SK-N-SH (cell line): ENCODE data around the gene SSTR1.

ENCODE experiments used
- CHD2 ChIP-seq: fragments of 150-350 bp; IDR thresholded peaks from 2 replicates; pipeline ENCODE4 v1.6.1; 2018; ENCODE audit warnings: low read length; ENCODE audit not compliant: partially characterized antibody
- CTCF ChIP-seq: fragments of 200-600 bp; sonication (generic); IDR thresholded peaks from 2 replicates; pipeline ENCODE4 v1.6.1; 2017; ENCODE audit warnings: antibody characterized with exemption, mild to moderate bottlenecking, moderate library complexity
- EP300 ChIP-seq, 2 experiments: IDR thresholded peaks; 2 replicates each; pipeline versions ENCODE4 v1.4.0 to v1.6.1; 2012; ENCODE audit warnings: borderline replicate concordance in 1 of 2, low read depth in 1 of 2, low read length in 1 of 2
- EZH2phosphoT487 ChIP-seq: fragments of 200-600 bp; sonication (generic); IDR thresholded peaks from 2 replicates; pipeline ENCODE4 v1.6.1; 2017; ENCODE audit warnings: low read depth, mixed run types, mild to moderate bottlenecking, antibody characterized with exemption, moderate library complexity, borderline replicate concordance
- FOXM1 ChIP-seq: IDR thresholded peaks from 2 replicates; pipeline ENCODE4 v1.4.0; 2012; ENCODE audit warnings: low read depth, mild to moderate bottlenecking
- MEF2A ChIP-seq: IDR thresholded peaks from 2 replicates; pipeline ENCODE4 v1.4.0; 2012; ENCODE audit warnings: low read depth, borderline replicate concordance
- NRF1 ChIP-seq: IDR thresholded peaks from 2 replicates; pipeline ENCODE4 v1.6.1; 2012; ENCODE audit warnings: low read depth, mild to moderate bottlenecking, low read length
- POLR2AphosphoS5 ChIP-seq: IDR thresholded peaks from 2 replicates; pipeline ENCODE4 v1.6.1; 2012; ENCODE audit warnings: low read depth, low read length
- RCOR1 ChIP-seq: fragments of 150-350 bp; IDR thresholded peaks from 2 replicates; pipeline ENCODE4 v1.6.1; 2017; ENCODE audit warnings: antibody characterized with exemption, low read length
- SIN3A ChIP-seq: IDR thresholded peaks from 2 replicates; pipeline ENCODE4 v1.6.1; 2012; ENCODE audit warnings: low read depth, mild to moderate bottlenecking, low read length, moderate library complexity, borderline replicate concordance
- SMC3 ChIP-seq: IDR thresholded peaks from 2 replicates; pipeline ENCODE4 v1.6.1; 2012; ENCODE audit warnings: low read depth, low read length, improper control_type of control experiment
- TEAD4 ChIP-seq: IDR thresholded peaks from 2 replicates; pipeline ENCODE4 v1.4.0; 2012; ENCODE audit warnings: mild to moderate bottlenecking, borderline replicate concordance; ENCODE audit not compliant: insufficient read depth
- YY1 ChIP-seq: IDR thresholded peaks from 2 replicates; pipeline ENCODE4 v1.4.0; 2012; ENCODE audit warnings: low read depth, mild to moderate bottlenecking
- TF ChIP-seq, protein P1 (sequence below): IDR thresholded peaks from 2 replicates; pipeline ENCODE4 v1.4.0; 2012; ENCODE audit warnings: low read depth

DNA sequence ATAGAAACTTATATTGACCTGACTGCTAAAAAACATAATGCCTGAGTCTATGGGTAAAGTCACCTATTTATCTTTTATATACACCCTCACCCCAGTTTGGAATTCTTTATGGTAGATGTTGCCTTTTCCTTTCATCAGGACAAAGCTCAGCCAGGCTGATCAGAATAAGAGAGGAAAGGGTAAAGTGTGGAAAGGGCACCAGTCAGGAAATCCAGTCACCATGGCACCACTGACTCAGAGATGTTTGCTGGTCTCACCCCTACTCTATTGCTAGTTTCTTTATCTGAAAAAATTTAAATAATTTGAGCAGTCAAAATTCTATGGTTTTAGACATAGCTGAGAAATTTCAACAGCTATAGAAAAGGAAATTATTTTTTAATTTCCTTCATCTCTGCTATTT lies 49.2 kb upstream of the SSTR1 start:
- TF ChIP-seq, protein P1, sequence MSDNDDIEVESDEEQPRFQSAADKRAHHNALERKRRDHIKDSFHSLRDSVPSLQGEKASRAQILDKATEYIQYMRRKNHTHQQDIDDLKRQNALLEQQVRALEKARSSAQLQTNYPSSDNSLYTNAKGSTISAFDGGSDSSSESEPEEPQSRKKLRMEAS, result no peak
- no peak for TF ChIP-seq CTCF
- no peak for TF ChIP-seq YY1
- TF ChIP-seq TEAD4, result no peak
- TF ChIP-seq FOXM1, result no peak
- no peak for TF ChIP-seq NRF1
- TF ChIP-seq POLR2AphosphoS5, result no peak
- no peak for TF ChIP-seq RCOR1
- TF ChIP-seq EZH2phosphoT487, result no peak
- no peak for TF ChIP-seq SMC3
- no peak for TF ChIP-seq MEF2A
- no peak for TF ChIP-seq CHD2
- no peak for TF ChIP-seq EP300 (IDR thresholded peaks at IDR 0.05; ENCODE audit: borderline replicate concordance in 1 of 2, low read depth in 1 of 2, low read length in 1 of 2)
- TF ChIP-seq SIN3A, result no peak
